H9 (cell line): ENCODE measurements around the gene TIPARP. TPM values are rescaled to one million over a fixed set of nuclear protein-coding genes. Genes with fewer than 3 reads are reported as not detected.

Experiments used
- DNase-seq: peaks from one replicate; pipeline ENCODE4 v3.0.0-alpha.2; 2017
- H2AFZ ChIP-seq: one replicate; pipeline ENCODE4 v1.6.1; 2013; ENCODE audit warnings: mild to moderate bottlenecking, low read length, control low read depth, moderate library complexity
- H2AK5ac ChIP-seq: 2 replicates; pipeline ENCODE4 v1.6.1; 2013; ENCODE audit warnings: low read length, control low read depth, mixed read lengths; ENCODE audit not compliant: insufficient read length
- H2BK120ac ChIP-seq: one replicate; pipeline ENCODE4 v1.6.1; 2013; ENCODE audit warnings: low read depth, mild to moderate bottlenecking, low read length, control low read depth, inconsistent platforms; ENCODE audit not compliant: poor library complexity, severe bottlenecking
- H2BK12ac ChIP-seq: 2 replicates; pipeline ENCODE4 v1.6.1; 2013; ENCODE audit warnings: low read length, control low read depth, mixed read lengths, low read depth; ENCODE audit not compliant: insufficient read length
- H2BK15ac ChIP-seq: 2 replicates; pipeline ENCODE4 v1.6.1; 2013; ENCODE audit warnings: low read depth, low read length, control low read depth
- H2BK20ac ChIP-seq: one replicate; pipeline ENCODE4 v1.6.1; 2013; ENCODE audit warnings: low read depth, mild to moderate bottlenecking, low read length, control low read depth, inconsistent platforms; ENCODE audit not compliant: poor library complexity, severe bottlenecking
- H2BK5ac ChIP-seq: 2 replicates; pipeline ENCODE4 v1.6.1; 2013; ENCODE audit warnings: low read length, control low read depth, mixed read lengths; ENCODE audit not compliant: insufficient read length
- H3K14ac ChIP-seq: 2 replicates; pipeline ENCODE4 v1.6.1; 2013; ENCODE audit warnings: low read length, control low read depth; ENCODE audit not compliant: insufficient read depth
- H3K18ac ChIP-seq: 2 replicates; pipeline ENCODE4 v1.6.1; 2013; ENCODE audit warnings: low read depth, mild to moderate bottlenecking, mixed read lengths, low read length, control low read depth; ENCODE audit not compliant: insufficient read length
- H3K23ac ChIP-seq: 2 replicates; pipeline ENCODE4 v1.6.1; 2013; ENCODE audit warnings: low read length, control low read depth, mixed read lengths, low read depth; ENCODE audit not compliant: insufficient read length
- H3K23me2 ChIP-seq: 2 replicates; pipeline ENCODE4 v1.6.1; 2013; ENCODE audit warnings: low read depth, mild to moderate bottlenecking, mixed read lengths, low read length, control low read depth; ENCODE audit not compliant: insufficient read length, poor library complexity, severe bottlenecking
- H3K27ac ChIP-seq: 2 replicates; pipeline ENCODE4 v1.5.1; 2013; ENCODE audit warnings: low read length, control low read depth, mixed read lengths, low read depth; ENCODE audit not compliant: insufficient read length
- H3K27me3 ChIP-seq: 2 replicates; pipeline ENCODE4 v1.6.1; 2013; ENCODE audit warnings: low read length, control low read depth, inconsistent platforms; ENCODE audit not compliant: insufficient read depth
- H3K4ac ChIP-seq: 2 replicates; pipeline ENCODE4 v1.6.1; 2013; ENCODE audit warnings: low read depth, mild to moderate bottlenecking, control low read depth, inconsistent platforms, low read length, moderate library complexity
- H3K4me1 ChIP-seq: 2 replicates; pipeline ENCODE4 v1.6.1; 2013; ENCODE audit warnings: low read length, control low read depth, inconsistent platforms; ENCODE audit not compliant: insufficient read depth
- H3K4me2 ChIP-seq: 2 replicates; pipeline ENCODE4 v1.6.1; 2013; ENCODE audit warnings: low read length, control low read depth, mixed read lengths; ENCODE audit not compliant: insufficient read length, insufficient read depth
- H3K56ac ChIP-seq: 2 replicates; pipeline ENCODE4 v1.6.1; 2013; ENCODE audit warnings: low read depth, mild to moderate bottlenecking, mixed read lengths, low read length, control low read depth; ENCODE audit not compliant: insufficient read length
- H3K79me1 ChIP-seq: 2 replicates; pipeline ENCODE4 v1.6.1; 2013; ENCODE audit warnings: low read depth, mild to moderate bottlenecking, moderate library complexity, low read length, control low read depth, inconsistent platforms; ENCODE audit not compliant: insufficient read depth, poor library complexity, severe bottlenecking
- H3K79me2 ChIP-seq: 2 replicates; pipeline ENCODE4 v1.6.1; 2013; ENCODE audit warnings: low read length, control low read depth, inconsistent platforms; ENCODE audit not compliant: insufficient read depth
- H3K9ac ChIP-seq: 2 replicates; pipeline ENCODE4 v1.6.1; 2013; ENCODE audit warnings: low read length, control low read depth, mixed read lengths; ENCODE audit not compliant: insufficient read length; ENCODE audit errors: extremely low read depth
- H3K9me3 ChIP-seq: one replicate; pipeline ENCODE4 v1.6.1; 2013; ENCODE audit warnings: low read depth, low read length, inconsistent platforms; ENCODE audit not compliant: control insufficient read depth
- H3T11ph ChIP-seq: one replicate; pipeline ENCODE4 v1.6.1; 2013; ENCODE audit warnings: mild to moderate bottlenecking, low read length, control low read depth, inconsistent platforms
- H4K20me1 ChIP-seq: one replicate; pipeline ENCODE4 v1.6.1; 2013; ENCODE audit not compliant: control insufficient read depth, insufficient read length, insufficient read depth
- H4K5ac ChIP-seq: 2 replicates; pipeline ENCODE4 v1.6.1; 2013; ENCODE audit warnings: low read depth, mild to moderate bottlenecking, mixed read lengths, low read length, control low read depth; ENCODE audit not compliant: insufficient read length
- H4K8ac ChIP-seq: replicated peaks from 2 replicates; pipeline ENCODE4 v1.6.1; 2013; ENCODE audit warnings: low read length, control low read depth, mixed read lengths, low read depth; ENCODE audit not compliant: insufficient read length
- H4K91ac ChIP-seq: 2 replicates; pipeline ENCODE4 v1.6.1; 2013; ENCODE audit warnings: low read depth, mild to moderate bottlenecking, moderate library complexity, mixed read lengths, low read length, control low read depth; ENCODE audit not compliant: insufficient read length
- H3K27ac Mint-ChIP-seq, 3 experiments: 2 replicates in 2 of 3; 3 replicates in 1 of 3; pipeline ENCODE4 v1.8.0; 2020 to 2021; ENCODE audit warnings: mixed read lengths in 3 of 3, mild to moderate bottlenecking in 1 of 3, moderate library complexity in 1 of 3
- H3K27me3 Mint-ChIP-seq: 2 replicates; pipeline ENCODE4 v1.8.0; 2021; ENCODE audit warnings: low read depth, mild to moderate bottlenecking, moderate library complexity, mixed read lengths
- H3K36me3 Mint-ChIP-seq, 3 experiments: 2 replicates in 2 of 3; 3 replicates in 1 of 3; pipeline ENCODE4 v1.8.0; 2020 to 2021; ENCODE audit warnings: low read depth in 3 of 3, mixed read lengths in 3 of 3; ENCODE audit not compliant: insufficient read depth in 1 of 3
- H3K4me1 Mint-ChIP-seq, 2 experiments: 2 replicates each; pipeline ENCODE4 v1.8.0; 2020; ENCODE audit warnings: mixed read lengths in 2 of 2
- H3K4me3 Mint-ChIP-seq, 2 experiments: 2 replicates in 1 of 2; 3 replicates in 1 of 2; pipeline ENCODE4 v1.8.0; 2020 to 2021; ENCODE audit warnings: mild to moderate bottlenecking in 2 of 2, mixed read lengths in 2 of 2, moderate library complexity in 1 of 2
- H3K9me3 Mint-ChIP-seq, 2 experiments: 2 replicates in 1 of 2; 3 replicates in 1 of 2; pipeline ENCODE4 v1.8.0; 2020; ENCODE audit warnings: mild to moderate bottlenecking in 2 of 2, mixed read lengths in 2 of 2, moderate library complexity in 1 of 2
- CTCF ChIP-seq: fragments of 200-600 bp; sonication (generic); conservative IDR thresholded peaks from 3 replicates; pipeline ENCODE4 v1.8.0; 2021; ENCODE audit warnings: antibody characterized with exemption, mild to moderate bottlenecking
- WGBS: extraction: QIAGEN DNeasy Blood & Tissue Kit; methylation state at CpG from one replicate; pipeline ENCODE4 v1.1.7; 2013; ENCODE audit warnings: missing lambda C conversion rate, low lambda C conversion rate, mixed read lengths; ENCODE audit not compliant: insufficient read length; ENCODE audit errors: extremely low coverage; 5-methylcytosine and 5-hydroxymethylcytosine counted together
- total RNA-seq: library from RNA; stranded (reverse); gene quantifications from 2 replicates; pipeline ENCODE4 v1.2.1, GENCODE V29; 2021

Gene TIPARP
- total RNA-seq, 1 experiment from 2014 or later = 5.9 TPM

GRCh38 chr3:156635973-156636372, 38.4 kb upstream of the TIPARP start:
- Histone ChIP-seq H3K27me3 (no peaks in the 10 kb centered on the region), H2BK20ac (no peak overlapping the region), H3K4me1 (no peaks in the 10 kb centered on the region), H3K4ac (no peak overlapping the region), H3T11ph (no peak overlapping the region), H2AFZ (no peak overlapping the region), H3K9ac (no peak overlapping the region), H3K27ac (no peak overlapping the region), H4K8ac (no peak overlapping the region), H3K79me1 (no peaks in the 10 kb centered on the region), H3K9me3 (no peaks in the 10 kb centered on the region), H3K4me2 (no peak overlapping the region), H2AK5ac (no peak overlapping the region), H3K56ac (no peak overlapping the region), H2BK15ac (no peak overlapping the region), H3K23ac (no peak overlapping the region), H4K20me1 (no peaks in the 10 kb centered on the region), H2BK120ac (no peak overlapping the region), H2BK12ac (no peak overlapping the region), H3K18ac (no peak overlapping the region), H2BK5ac (no peak overlapping the region), H4K91ac (no peak overlapping the region), H4K5ac (no peak overlapping the region), H3K79me2 (no peaks in the 10 kb centered on the region), H3K14ac (no peak overlapping the region), H3K23me2 (no peaks in the 10 kb centered on the region)
- no peak overlapping the region for H3K4me3 Mint-ChIP-seq
- WGBS = no CpG with 5 or more reads among the region's 3 CpGs
- TF ChIP-seq CTCF = no peak
- H3K27ac Mint-ChIP-seq = no peak overlapping the region
- no peaks in the 10 kb centered on the region for H3K36me3 Mint-ChIP-seq
- DNase-seq = no peak
- H3K9me3 Mint-ChIP-seq = no peaks in the 10 kb centered on the region
- H3K4me1 Mint-ChIP-seq = peaks cover 2 to 4% of the 10 kb centered on the region in 2 experiments; a peak in 3 of 4 replicates
- H3K27me3 Mint-ChIP-seq = no peaks in the 10 kb centered on the region
